HCT116 (cell line): ENCODE measurements around the gene CASTOR2.
"Not testable (repeated sequence)": the region's sequence is repeated elsewhere in the genome, so short reads cannot be mapped to it uniquely, and the experiment has no call there.

Experiments
- CTCF ChIP-seq, 3 experiments: fragments of 200-600 bp in 1 of 3; sonication (generic) in 1 of 3; IDR thresholded peaks in 2 of 3; conservative IDR thresholded peaks in 1 of 3; 2 replicates each; pipeline ENCODE4 v1.5.1; 2012 to 2017; ENCODE audit warnings: low read depth in 2 of 3, low read length in 2 of 3, antibody characterized with exemption in 1 of 3, borderline replicate concordance in 1 of 3, control low read depth in 1 of 3, mild to moderate bottlenecking in 1 of 3, mixed read lengths in 1 of 3, mixed run types in 1 of 3, moderate library complexity in 1 of 3; ENCODE audit not compliant: insufficient read depth in 1 of 3
- EZH2 ChIP-seq: fragments of 200-600 bp; sonication (generic); IDR thresholded peaks from 2 replicates; pipeline ENCODE4 v1.6.1; 2017; ENCODE audit warnings: antibody characterized with exemption, mixed run types
- POLR2A ChIP-seq: IDR thresholded peaks from 2 replicates; pipeline ENCODE4 v1.7.0; 2011; ENCODE audit warnings: borderline replicate concordance; ENCODE audit not compliant: insufficient read depth, insufficient read length; ENCODE audit errors: extremely low read depth
- SRF ChIP-seq: IDR thresholded peaks from 2 replicates; pipeline ENCODE4 v1.6.1; 2012; ENCODE audit warnings: low read depth

- not testable (repeated sequence) for TF ChIP-seq EZH2; CTCF (IDR thresholded peaks at IDR 0.05 in 2 of 3, conservative IDR thresholded peaks at IDR 0.05 in 1 of 3; ENCODE audit: borderline replicate concordance in 1 of 3, insufficient read depth in 1 of 3, low read depth in 2 of 3, low read length in 2 of 3); POLR2A; SRF
Observed at GRCh38 chr7:74971431-74971830, 6.9 kb downstream of the CASTOR2 start.
